MM.1S (cell line): Measurements from ENCODE around the gene GALNTL6.

ENCODE experiments used
- DNase-seq: peaks from one replicate; pipeline ENCODE4 v3.0.0-alpha.2; 2015
- H2AFZ ChIP-seq: fragments of 300-600 bp; sonication (generic); 2 replicates; pipeline ENCODE4 v1.6.0; 2016; ENCODE audit warnings: antibody characterized with exemption, low read length
- H3F3A ChIP-seq: fragments of 300-600 bp; sonication (generic); 2 replicates; pipeline ENCODE4 v1.6.1; 2016; ENCODE audit warnings: mild to moderate bottlenecking, antibody characterized with exemption, low read length, moderate library complexity, mixed read lengths; ENCODE audit not compliant: insufficient read depth
- H3K27ac ChIP-seq: fragments of 300-600 bp; sonication (generic); 2 replicates; pipeline ENCODE4 v1.5.1; 2016; ENCODE audit warnings: mild to moderate bottlenecking, low read length
- H3K27me3 ChIP-seq: fragments of 300-600 bp; sonication (generic); replicated peaks from 2 replicates; pipeline ENCODE4 v1.6.0; 2016; ENCODE audit warnings: low read length; ENCODE audit not compliant: insufficient read depth
- H3K36me3 ChIP-seq: fragments of 300-600 bp; sonication (generic); replicated peaks from 2 replicates; pipeline ENCODE4 v1.6.1; 2016; ENCODE audit warnings: mild to moderate bottlenecking, low read length, mixed read lengths; ENCODE audit not compliant: insufficient read depth
- H3K4me1 ChIP-seq: fragments of 300-600 bp; sonication (generic); 2 replicates; pipeline ENCODE4 v1.6.1; 2016; ENCODE audit warnings: low read length, mixed read lengths
- H3K4me2 ChIP-seq: fragments of 300-600 bp; sonication (generic); 2 replicates; pipeline ENCODE4 v1.6.0; 2016; ENCODE audit warnings: low read depth, low read length
- H3K4me3 ChIP-seq: fragments of 300-600 bp; sonication (generic); 2 replicates; pipeline ENCODE4 v1.5.1; 2016; ENCODE audit warnings: low read length, mixed read lengths
- H3K79me2 ChIP-seq: fragments of 300-600 bp; sonication (generic); 2 replicates; pipeline ENCODE4 v1.6.1; 2016; ENCODE audit warnings: mixed run types, low read length, mixed read lengths
- H3K9ac ChIP-seq: fragments of 300-600 bp; sonication (generic); 2 replicates; pipeline ENCODE4 v1.6.1; 2016; ENCODE audit warnings: low read length, mixed read lengths
- H3K9me2 ChIP-seq: fragments of 300-600 bp; sonication (generic); replicated peaks from 2 replicates; pipeline ENCODE4 v1.6.1; 2016; ENCODE audit warnings: mild to moderate bottlenecking, low read length, mixed read lengths; ENCODE audit not compliant: insufficient read depth
- H3K9me3 ChIP-seq: fragments of 300-600 bp; sonication (generic); replicated peaks from 2 replicates; pipeline ENCODE4 v1.6.1; 2016; ENCODE audit warnings: mild to moderate bottlenecking, low read length, mixed read lengths; ENCODE audit not compliant: insufficient read depth
- H4K20me1 ChIP-seq: fragments of 300-600 bp; sonication (generic); 2 replicates; pipeline ENCODE4 v1.6.1; 2016; ENCODE audit warnings: mild to moderate bottlenecking, low read length, moderate library complexity, mixed read lengths; ENCODE audit not compliant: insufficient read depth
- EZH2 ChIP-seq: fragments of 300-600 bp; sonication (generic); optimal IDR thresholded peaks from 2 replicates; pipeline ENCODE3; 2017; ENCODE audit warnings: low read depth, mild to moderate bottlenecking, antibody characterized with exemption, low read length, mixed read lengths
- EZH2phosphoT487 ChIP-seq: fragments of 300-600 bp; sonication (generic); IDR thresholded peaks from 2 replicates; pipeline ENCODE4 v1.6.1; 2018; ENCODE audit warnings: antibody characterized with exemption, low read length
- TF ChIP-seq, protein P1 (sequence below): fragments of 300-600 bp; sonication (generic); IDR thresholded peaks from 2 replicates; pipeline ENCODE4 v1.5.1; 2016; ENCODE audit warnings: antibody characterized with exemption, low read length, mixed read lengths

The GALNTL6 gene

DNA sequence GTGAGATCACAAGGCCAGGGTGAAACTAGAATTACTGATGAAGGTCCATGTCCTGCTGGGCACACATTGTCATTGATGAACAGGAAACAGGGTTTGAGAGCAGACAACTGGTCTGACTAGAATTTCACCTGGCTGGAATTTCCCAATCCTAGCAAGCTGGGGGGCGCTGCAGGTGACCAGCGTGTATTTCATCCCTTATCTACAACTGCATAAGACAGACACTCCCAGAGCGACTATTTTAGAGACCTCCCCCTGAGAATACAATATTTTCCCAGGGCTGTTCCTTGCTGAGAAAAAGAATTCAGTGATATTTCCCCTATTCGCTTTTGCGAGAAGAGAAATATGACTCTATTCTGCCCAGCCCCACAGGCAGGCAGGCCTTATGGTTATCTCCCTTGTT is 922.8 kb downstream of the GALNTL6 start:
- Histone ChIP-seq H3K4me1 (peaks cover 10% of the 10 kb centered on the region), H3K79me2 (no peaks in the 10 kb centered on the region), H3K9ac (no peak overlapping the region), H3K36me3 (no peaks in the 10 kb centered on the region), H3K9me3 (no peaks in the 10 kb centered on the region), H3K27ac (no peak overlapping the region), H3K4me2 (no peak overlapping the region), H3K27me3 (no peaks in the 10 kb centered on the region), H3K9me2 (no peaks in the 10 kb centered on the region), H3K4me3 (no peak overlapping the region), H3F3A (no peaks in the 10 kb centered on the region), H2AFZ (no peak overlapping the region), H4K20me1 (no peaks in the 10 kb centered on the region)
- TF ChIP-seq, protein P1, sequence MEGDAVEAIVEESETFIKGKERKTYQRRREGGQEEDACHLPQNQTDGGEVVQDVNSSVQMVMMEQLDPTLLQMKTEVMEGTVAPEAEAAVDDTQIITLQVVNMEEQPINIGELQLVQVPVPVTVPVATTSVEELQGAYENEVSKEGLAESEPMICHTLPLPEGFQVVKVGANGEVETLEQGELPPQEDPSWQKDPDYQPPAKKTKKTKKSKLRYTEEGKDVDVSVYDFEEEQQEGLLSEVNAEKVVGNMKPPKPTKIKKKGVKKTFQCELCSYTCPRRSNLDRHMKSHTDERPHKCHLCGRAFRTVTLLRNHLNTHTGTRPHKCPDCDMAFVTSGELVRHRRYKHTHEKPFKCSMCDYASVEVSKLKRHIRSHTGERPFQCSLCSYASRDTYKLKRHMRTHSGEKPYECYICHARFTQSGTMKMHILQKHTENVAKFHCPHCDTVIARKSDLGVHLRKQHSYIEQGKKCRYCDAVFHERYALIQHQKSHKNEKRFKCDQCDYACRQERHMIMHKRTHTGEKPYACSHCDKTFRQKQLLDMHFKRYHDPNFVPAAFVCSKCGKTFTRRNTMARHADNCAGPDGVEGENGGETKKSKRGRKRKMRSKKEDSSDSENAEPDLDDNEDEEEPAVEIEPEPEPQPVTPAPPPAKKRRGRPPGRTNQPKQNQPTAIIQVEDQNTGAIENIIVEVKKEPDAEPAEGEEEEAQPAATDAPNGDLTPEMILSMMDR, result no peak
- TF ChIP-seq EZH2phosphoT487, result no peak
- no peak for TF ChIP-seq EZH2
- no peak for DNase-seq

DNA sequence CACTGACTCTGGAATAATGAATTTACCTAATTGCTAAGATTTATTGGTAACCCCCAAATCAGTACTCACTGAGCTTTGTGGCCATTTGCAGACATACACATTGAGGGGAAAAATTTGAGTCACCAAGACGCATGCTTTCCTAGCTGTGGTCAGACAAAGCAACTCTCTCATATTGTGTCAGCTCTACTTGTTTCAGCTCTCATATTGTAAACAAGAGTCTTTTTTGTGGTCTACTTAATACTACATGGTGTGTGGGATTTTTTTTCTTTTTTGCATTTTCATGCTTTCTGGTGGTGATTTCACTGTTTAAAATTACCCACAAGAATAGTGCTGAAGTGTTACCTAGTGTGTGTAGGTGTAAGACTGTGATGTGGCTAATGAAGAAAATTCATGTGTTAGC is 927.2 kb downstream of the GALNTL6 start:
- Histone ChIP-seq H4K20me1 (no peaks in the 10 kb centered on the region), H3K9me2 (no peaks in the 10 kb centered on the region), H3K9ac (no peak overlapping the region), H3F3A (no peaks in the 10 kb centered on the region), H3K4me3 (no peak overlapping the region), H3K27me3 (no peaks in the 10 kb centered on the region), H3K79me2 (no peaks in the 10 kb centered on the region), H3K9me3 (no peaks in the 10 kb centered on the region), H3K36me3 (no peaks in the 10 kb centered on the region), H2AFZ (no peak overlapping the region), H3K4me2 (no peak overlapping the region), H3K4me1 (peaks cover 10% of the 10 kb centered on the region), H3K27ac (no peak overlapping the region; the same call in 1 of the 2 replicates)
- TF ChIP-seq EZH2 (no peak), EZH2phosphoT487 (no peak)
- TF ChIP-seq, protein P1, result no peak
- DNase-seq, result peak; percentile 81

DNA sequence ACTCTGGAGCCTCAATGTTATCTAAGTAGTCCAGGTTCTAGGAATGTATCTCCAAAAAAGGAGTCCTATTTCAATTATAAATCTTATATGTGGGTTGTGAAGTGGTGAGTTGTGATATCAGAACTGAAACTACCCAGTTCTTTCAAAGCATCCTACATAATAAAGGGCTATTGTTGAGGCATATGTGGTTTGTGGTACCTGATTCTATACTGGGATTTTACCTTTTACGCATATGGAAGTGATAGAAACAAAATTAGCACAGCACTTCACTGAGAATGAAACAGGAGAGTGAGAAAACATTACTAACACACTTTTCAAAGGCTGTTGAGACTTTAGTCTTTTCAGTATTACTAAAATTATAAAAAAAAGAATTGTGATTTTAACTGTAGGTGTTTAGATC is 937.7 kb downstream of the GALNTL6 start:
- Histone ChIP-seq H3K36me3 (no peaks in the 10 kb centered on the region), H3K4me1 (peaks cover 15% of the 10 kb centered on the region), H3K9me3 (no peaks in the 10 kb centered on the region), H2AFZ (peak overlapping the region; percentile 44; the same call in 1 of the 2 replicates), H3K4me2 (peak overlapping the region; percentile 55; the same call in 1 of the 2 replicates), H4K20me1 (no peaks in the 10 kb centered on the region), H3K9me2 (no peaks in the 10 kb centered on the region), H3K27me3 (no peaks in the 10 kb centered on the region), H3K27ac (peak overlapping the region; percentile 78), H3K9ac (peak overlapping the region; percentile 39; the same call in 1 of the 2 replicates), H3F3A (peaks cover 7% of the 10 kb centered on the region), H3K79me2 (no peaks in the 10 kb centered on the region), H3K4me3 (no peak overlapping the region)
- peak; percentile 87 for DNase-seq
- TF ChIP-seq EZH2, result no peak

DNA sequence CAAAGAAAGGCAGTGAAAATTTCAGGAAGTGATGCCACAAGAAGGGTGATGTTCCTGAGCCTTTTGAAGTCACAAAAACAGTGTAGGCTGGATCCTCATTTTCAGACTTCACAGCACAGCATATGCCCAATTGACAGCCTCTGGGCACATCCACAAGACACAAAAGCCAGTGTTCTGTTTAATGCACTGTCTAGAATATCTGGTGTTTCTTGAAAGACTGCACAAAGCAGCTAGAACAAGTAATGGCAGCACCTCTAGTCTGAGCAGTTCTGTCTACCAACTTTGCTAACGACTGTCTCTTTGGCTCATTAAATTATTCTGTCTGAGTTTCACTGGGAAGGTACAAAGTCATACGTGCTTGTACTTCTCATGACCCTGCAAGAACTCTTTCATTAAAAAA is 938.3 kb downstream of the GALNTL6 start:
- Histone ChIP-seq H2AFZ (peak overlapping the region; percentile 44), H3K4me3 (0 out of 2 replicates have a peak overlapping the region, but pooled peaks have one; percentile 10), H3K4me1 (peaks cover 15% of the 10 kb centered on the region), H3K36me3 (no peaks in the 10 kb centered on the region), H3K9me2 (no peaks in the 10 kb centered on the region), H3K9ac (peak overlapping the region; percentile 39), H3K27ac (peak overlapping the region; percentile 78), H3K9me3 (no peaks in the 10 kb centered on the region), H3K79me2 (no peaks in the 10 kb centered on the region), H4K20me1 (no peaks in the 10 kb centered on the region), H3F3A (peaks cover 7% of the 10 kb centered on the region), H3K4me2 (peak overlapping the region; percentile 55), H3K27me3 (no peaks in the 10 kb centered on the region)
- TF ChIP-seq EZH2, result no peak
- TF ChIP-seq, protein P1, result no peak
- no peak for TF ChIP-seq EZH2phosphoT487
- DNase-seq, result no peak
